Upper lobe of right lung (tissue), 1 donor: ENCODE data around the gene PAAF1. TPM values are rescaled to one million over a fixed set of nuclear protein-coding genes. Genes with fewer than 3 reads are reported as not detected.

Experiments
- ATAC-seq: fragments of 200-7000 bp; cut with Tn5 transposase; one replicate; pipeline ENCODE4 v1.9.1; 2020; ENCODE audit warnings: mild to moderate bottlenecking, moderate library complexity
- DNase-seq: peaks from one replicate; pipeline ENCODE4 v3.0.0-alpha.2; 2020
- H3K27ac ChIP-seq: fragments of 200-600 bp; one replicate; pipeline ENCODE4 v1.8.0; 2022
- H3K27me3 ChIP-seq: fragments of 200-600 bp; one replicate; pipeline ENCODE4 v1.8.0; 2022; ENCODE audit warnings: mild to moderate bottlenecking
- H3K36me3 ChIP-seq: fragments of 200-600 bp; one replicate; pipeline ENCODE4 v1.8.0; 2022
- H3K4me1 ChIP-seq: fragments of 200-600 bp; one replicate; pipeline ENCODE4 v1.8.0; 2022
- H3K4me3 ChIP-seq: fragments of 200-600 bp; one replicate; pipeline ENCODE4 v1.8.0; 2022; ENCODE audit warnings: mild to moderate bottlenecking
- H3K9me3 ChIP-seq: fragments of 200-600 bp; one replicate; pipeline ENCODE4 v1.8.0; 2022
- CTCF ChIP-seq: fragments of 200-600 bp; IDR thresholded peaks from one replicate; pipeline ENCODE4 v1.8.0; 2022; ENCODE audit warnings: antibody characterized with exemption
- intact Hi-C: fragments of 100-400 bp; cut with DNase I; formaldehyde crosslinking; loops from one replicate; pipeline ENCODE4 v1.11.0; 2022
- total RNA-seq: library from RNA; stranded (reverse); fragmentation: NEBNext Ultra II Directional; extraction: Animal tissue kit (Norgen Biotek cat#: 25700); gene quantifications from one replicate; pipeline ENCODE4 v1.2.1, GENCODE V29; 2021
- donor health status: DM: no; HTN: yes; CAD: no; lungs with severe emphysema.

Gene PAAF1
- total RNA-seq, 1 donor from 2014 or later = 13.9 TPM

DNA sequence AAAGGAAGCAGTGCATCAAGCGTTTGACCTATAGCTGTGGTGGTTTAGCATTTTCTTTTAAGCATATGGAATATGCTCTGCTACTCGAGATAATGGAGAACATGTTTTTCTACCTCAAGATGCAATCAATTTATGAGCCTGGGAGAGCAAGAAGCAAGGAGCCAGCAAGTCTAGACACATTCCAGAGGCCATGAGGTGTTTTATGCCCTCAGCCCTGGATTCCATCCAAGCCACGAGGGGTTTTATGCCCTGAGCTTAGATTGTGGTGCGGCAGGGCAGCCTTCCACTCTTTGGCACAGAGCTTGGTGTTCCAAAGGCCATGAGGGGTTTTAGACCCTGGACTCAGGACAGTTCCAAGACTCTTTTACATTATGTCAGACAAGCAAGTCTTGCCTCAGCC, 62.3 kb downstream of the PAAF1 start:
- no peak for DNase-seq
- H3K4me1 ChIP-seq = no peaks in the 10 kb centered on the region
- H3K27me3 ChIP-seq = no peaks in the 10 kb centered on the region
- H3K9me3 ChIP-seq = no peaks in the 10 kb centered on the region
- no peak overlapping the region for H3K4me3 ChIP-seq
- no peak for TF ChIP-seq CTCF
- intact Hi-C loops = no loop called here
- H3K27ac ChIP-seq = no peak overlapping the region
- H3K36me3 ChIP-seq = no peaks in the 10 kb centered on the region
- no peak for ATAC-seq

GRCh38 chr11:73940801-73941570, 64.2 kb downstream of the PAAF1 start:
- no peaks in the 10 kb centered on the region for H3K36me3 ChIP-seq
- intact Hi-C loops = no loop called here

GRCh38 chr11:73942010-73942409, 65.2 kb downstream of the PAAF1 start:
- Histone ChIP-seq H3K27me3 (no peaks in the 10 kb centered on the region), H3K27ac (no peak overlapping the region), H3K4me3 (no peak overlapping the region), H3K9me3 (no peaks in the 10 kb centered on the region), H3K4me1 (no peaks in the 10 kb centered on the region), H3K36me3 (no peaks in the 10 kb centered on the region)
- DNase-seq (no peak), ATAC-seq (no peak)
- TF ChIP-seq CTCF = no peak
- intact Hi-C loops = no loop called here

More at GRCh38 chr11:73940801-73941570, 64.2 kb downstream of the PAAF1 start:
- Histone ChIP-seq H3K27me3 (no peaks in the 10 kb centered on the region), H3K9me3 (no peaks in the 10 kb centered on the region), H3K4me1 (no peaks in the 10 kb centered on the region), H3K4me3 (no peak overlapping the region), H3K27ac (no peak overlapping the region)
- no peak for DNase-seq
- no peak for TF ChIP-seq CTCF
- ATAC-seq = no peak

GRCh38 chr11:73944085-73944484, 67.3 kb downstream of the PAAF1 start:
- Histone ChIP-seq H3K27ac (no peak overlapping the region), H3K4me1 (no peaks in the 10 kb centered on the region), H3K27me3 (no peaks in the 10 kb centered on the region), H3K9me3 (no peaks in the 10 kb centered on the region), H3K4me3 (no peak overlapping the region), H3K36me3 (no peaks in the 10 kb centered on the region)
- no peak for DNase-seq
- TF ChIP-seq CTCF = no peak
- intact Hi-C loops = no loop called here
- ATAC-seq = no peak

DNA sequence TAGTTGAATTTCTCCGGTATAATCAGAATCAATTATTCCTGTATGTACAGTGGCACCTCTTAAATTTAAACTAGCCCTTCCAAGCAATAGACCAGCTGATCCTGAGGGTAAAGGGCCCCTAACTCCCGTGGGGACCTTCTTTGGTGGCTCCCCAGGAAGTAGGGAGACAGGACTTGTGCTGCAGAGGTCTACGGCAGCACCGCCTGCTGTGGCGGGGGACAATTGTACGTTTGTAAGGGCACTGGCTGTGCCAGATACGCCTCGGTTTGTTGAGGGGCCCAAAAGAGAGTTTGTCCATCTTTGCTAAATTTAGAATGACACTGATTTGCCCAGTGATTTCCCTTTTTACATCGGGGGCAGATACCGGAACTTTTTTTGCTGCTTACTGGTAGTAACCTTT, 68.1 kb downstream of the PAAF1 start:
- intact Hi-C loops = no loop called here
- ATAC-seq = no peak
- no peak for TF ChIP-seq CTCF

GRCh38 chr11:73945396-73945795, 68.6 kb downstream of the PAAF1 start:
- no peak for ATAC-seq

More for the DNA sequence above, 68.1 kb downstream of the PAAF1 start:
- Histone ChIP-seq H3K36me3 (no peaks in the 10 kb centered on the region), H3K9me3 (no peaks in the 10 kb centered on the region), H3K27ac (no peak overlapping the region), H3K4me1 (no peaks in the 10 kb centered on the region), H3K4me3 (no peak overlapping the region), H3K27me3 (no peaks in the 10 kb centered on the region)
- no peak for DNase-seq

More at GRCh38 chr11:73945396-73945795, 68.6 kb downstream of the PAAF1 start:
- no peaks in the 10 kb centered on the region for H3K36me3 ChIP-seq
- no peaks in the 10 kb centered on the region for H3K9me3 ChIP-seq
- H3K4me1 ChIP-seq = no peaks in the 10 kb centered on the region
- no peak overlapping the region for H3K4me3 ChIP-seq
- no peak overlapping the region for H3K27ac ChIP-seq
- no peaks in the 10 kb centered on the region for H3K27me3 ChIP-seq
- intact Hi-C loops = no loop called here
- TF ChIP-seq CTCF = no peak
- DNase-seq = no peak
